GM18517 (cell line): ENCODE data around the gene RHBDD2.
A peak's percentile ranks its signal among the peaks of the same experiment; 100 is the strongest.
"Not testable (repeated sequence)": the region's sequence is repeated elsewhere in the genome, so short reads cannot be mapped to it uniquely, and the experiment has no call there.

Source experiments
- ATAC-seq: cut with Tn5 transposase; IDR thresholded peaks from one replicate; pipeline ENCODE4 v1.9.1; 2021; ENCODE audit warnings: mild to moderate bottlenecking, moderate library complexity; ENCODE audit not compliant: unreplicated experiment

RHBDD2 gene

GRCh38 chr7:75888464-75889222, 9.8 kb downstream of the RHBDD2 start:
- ATAC-seq, result no peak

GRCh38 chr7:75889223-75889825, 10.5 kb downstream of the RHBDD2 start:
- ATAC-seq, result no peak

DNA sequence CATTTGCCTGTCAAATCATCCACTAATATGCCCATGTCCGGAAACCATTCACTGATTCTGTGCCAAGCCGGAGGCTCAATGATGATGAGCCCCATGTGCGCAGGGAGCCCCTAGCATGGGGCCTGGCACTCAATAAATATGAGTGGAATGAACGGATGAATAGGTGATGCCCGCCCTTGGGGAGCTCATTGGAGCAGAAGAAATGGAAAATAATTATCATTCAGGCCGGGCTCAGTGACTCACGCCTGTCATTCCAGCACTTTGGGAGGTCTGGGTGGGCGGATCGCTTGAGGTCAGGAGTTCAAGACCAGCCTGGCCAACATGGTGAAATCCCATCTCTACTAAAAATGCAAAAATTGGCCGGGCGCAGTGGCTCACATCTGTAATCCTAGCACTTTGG, 11.0 kb downstream of the RHBDD2 start:
- no peak for ATAC-seq

- not testable (repeated sequence) for ATAC-seq
These were observed 12.4 kb downstream of the RHBDD2 start for GRCh38 chr7:75891237-75891636.

DNA sequence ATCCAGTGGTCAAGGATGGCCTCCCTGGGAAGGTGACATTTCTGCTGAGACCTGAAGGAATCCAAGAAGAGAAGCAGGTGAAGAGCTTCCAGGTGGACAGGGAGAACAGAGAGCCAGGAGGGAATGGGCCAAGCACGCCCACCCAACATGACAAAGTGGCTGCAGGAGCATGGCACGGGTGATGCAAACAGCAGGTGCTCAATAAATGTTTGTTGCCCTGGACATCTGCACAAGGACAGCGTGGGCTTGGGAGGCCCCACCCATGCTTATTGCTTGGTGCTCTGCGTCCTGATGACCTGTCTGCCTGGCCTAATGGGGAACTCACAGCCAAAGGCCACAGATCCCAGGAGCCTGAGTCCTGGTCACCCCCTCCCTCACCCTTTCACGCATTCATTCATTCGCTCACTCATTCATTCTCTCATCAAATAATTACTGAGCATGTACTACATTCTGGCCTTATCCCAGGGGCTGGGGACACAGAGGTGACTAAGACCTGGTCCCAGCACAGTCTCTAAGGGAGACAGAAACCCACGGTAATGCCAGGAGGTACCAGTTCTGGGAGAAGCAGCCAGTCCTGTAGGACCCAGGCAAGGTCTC, 13.1 kb downstream of the RHBDD2 start:
- ATAC-seq, result no peak

DNA sequence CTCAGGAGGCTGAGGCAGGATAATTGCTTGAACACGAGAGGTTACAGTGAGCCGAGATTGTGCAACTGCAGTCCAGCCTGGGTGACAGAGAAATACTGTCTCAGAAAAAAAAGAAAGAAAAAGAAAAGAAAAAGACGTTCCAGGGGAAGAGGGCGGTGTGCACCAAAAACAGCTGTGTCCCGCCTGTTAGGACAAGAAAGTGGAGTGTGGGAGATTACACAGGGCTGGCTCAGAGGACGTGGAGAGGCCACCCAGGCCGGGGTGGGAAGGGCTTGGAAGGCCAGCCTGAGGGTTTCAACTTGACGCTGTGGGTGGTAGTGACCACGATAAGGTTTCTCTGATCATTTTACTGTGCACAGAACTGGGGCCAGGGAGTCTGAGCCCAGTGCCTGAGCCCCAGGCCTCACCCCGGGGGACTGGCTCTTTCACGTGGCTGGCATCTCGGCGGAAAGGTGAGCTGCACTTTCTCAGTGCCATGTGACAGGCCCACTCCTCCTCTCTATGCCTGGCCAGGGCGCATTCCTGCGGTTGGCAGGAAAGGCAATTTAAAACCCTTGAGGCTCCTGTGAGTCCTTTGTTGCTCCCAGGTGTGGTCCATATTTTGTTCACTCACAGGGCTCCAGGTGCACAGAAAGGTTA, 13.9 kb downstream of the RHBDD2 start:
- no peak for ATAC-seq

DNA sequence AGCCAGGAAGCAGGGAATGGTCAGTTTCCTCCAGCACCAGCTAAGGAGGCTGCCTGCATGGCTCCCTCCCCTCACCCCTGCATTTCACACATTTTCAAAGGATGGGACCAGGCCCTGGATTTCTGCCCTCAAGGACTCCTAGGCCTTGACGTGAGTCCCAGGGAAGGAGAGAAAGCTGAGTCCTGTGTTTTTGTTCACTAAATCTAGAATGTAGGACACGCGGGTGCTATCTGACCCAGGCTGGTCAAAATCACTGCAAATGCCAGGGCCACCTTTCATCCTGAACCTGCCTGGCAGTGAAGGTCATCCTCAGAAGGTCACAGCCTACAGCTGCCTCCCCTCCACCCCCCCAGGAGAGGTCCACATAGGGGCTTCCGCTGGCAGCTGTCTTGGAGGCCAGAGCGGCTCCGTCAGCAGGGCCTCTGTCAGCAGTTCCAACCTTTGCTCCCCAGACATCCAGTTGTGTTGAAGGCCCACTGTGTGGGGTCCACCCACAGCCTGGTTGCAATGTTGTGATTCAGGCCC, 18.0 kb downstream of the RHBDD2 start:
- ATAC-seq, result no peak

DNA sequence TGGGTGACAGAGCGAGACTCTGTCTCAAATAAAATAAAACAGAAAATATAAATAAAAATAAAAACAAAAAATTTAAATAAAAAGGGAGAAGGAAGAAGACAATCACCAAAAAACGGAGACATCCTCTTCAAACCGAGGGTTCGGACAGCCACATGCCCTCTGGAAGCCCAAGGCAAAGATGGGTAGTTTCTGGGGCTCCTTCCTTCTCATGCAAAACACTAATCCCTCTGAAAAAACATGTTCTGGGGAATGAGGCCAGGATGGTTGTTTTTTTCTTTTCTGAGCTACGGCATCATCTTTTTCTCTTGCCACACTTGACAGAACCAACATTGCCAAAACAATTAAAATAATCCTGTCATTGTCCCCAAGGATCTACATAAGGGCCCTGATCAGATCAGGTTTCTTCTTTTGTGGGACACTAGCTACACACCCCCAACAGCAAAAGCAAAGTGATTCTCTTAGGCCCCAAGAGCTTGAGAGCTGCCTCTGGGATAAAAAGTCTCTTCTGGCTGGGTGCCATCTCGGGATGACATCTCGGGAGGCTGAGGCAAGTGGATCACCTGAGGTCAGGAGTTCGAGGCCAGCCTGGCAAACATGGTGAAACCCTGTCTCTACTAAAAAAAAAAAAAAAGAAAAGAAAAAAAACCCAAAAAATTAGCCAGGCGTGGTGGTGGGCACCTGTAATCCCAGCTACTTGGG, 21.9 kb downstream of the RHBDD2 start:
- ATAC-seq, result no peak

DNA sequence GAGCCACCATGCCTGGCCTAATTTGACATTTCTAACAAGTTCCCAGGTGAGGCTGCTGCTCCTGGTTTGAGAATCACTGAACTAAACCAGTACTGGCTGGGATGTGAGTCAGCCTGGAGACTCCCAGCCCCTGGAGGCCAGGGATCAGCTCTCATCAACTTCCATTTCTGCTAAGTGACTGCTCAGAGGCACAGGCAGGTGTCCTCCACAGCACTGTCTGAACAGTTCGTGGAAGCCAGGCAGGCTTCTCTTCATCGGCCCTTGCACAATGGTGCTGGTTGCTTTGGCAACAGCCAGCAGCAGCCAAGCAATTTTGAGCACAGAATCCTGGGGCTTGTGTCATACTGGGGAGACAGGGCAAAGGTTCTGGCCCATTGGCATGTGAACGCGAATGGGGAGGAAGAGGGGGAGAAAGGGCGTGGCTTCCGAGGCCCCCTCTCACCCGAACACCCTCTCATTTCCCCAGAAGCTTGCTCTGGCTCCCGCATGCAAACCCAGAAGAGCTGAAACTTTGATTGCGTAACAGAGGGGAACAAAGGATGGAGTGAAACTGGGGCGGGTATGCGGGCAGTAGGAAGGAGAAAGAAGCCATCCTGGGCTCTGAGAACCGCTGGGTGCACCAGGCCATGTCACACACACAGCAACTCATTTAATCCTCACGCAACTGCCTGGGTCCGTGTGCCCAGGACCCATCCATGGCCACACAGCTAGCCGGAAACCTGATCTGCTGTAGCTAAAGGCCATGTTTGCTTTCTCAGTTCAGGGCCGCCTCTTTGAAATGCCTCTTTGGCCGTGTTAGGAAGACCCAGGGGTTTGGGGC, 27.2 kb downstream of the RHBDD2 start:
- no peak for ATAC-seq

DNA sequence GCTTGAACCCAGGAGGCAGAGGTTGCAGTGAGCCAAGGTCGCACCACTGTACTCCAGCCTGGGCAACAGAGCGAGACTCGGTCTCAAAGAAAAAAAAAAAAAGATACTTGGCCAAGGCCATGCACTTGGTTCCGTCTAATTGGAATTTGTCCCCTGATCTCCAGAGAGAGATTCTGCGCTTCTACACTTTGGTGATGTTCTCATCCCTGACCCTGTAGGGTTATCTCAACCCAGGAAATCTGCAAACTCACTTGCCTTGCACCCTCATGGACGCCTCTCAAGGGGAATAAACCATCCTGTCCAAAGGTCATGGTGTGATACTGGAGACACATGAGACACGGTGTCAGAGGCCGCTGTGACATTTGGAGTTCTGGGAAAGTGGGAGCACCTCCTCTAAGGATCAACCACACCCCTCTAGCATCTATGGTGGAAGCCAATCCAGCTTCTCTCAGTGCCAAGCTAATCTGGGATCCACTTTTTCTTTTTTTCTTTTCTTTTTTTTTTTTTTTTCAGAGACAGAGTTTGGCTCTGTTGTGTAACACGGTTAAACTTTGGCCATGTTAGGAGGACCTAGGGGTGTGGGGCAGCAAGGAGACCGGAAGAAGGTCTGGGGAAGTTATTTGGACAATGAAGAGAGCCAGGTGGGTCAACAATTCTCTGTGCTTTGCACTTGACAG, 28.3 kb downstream of the RHBDD2 start:
- no peak for ATAC-seq

DNA sequence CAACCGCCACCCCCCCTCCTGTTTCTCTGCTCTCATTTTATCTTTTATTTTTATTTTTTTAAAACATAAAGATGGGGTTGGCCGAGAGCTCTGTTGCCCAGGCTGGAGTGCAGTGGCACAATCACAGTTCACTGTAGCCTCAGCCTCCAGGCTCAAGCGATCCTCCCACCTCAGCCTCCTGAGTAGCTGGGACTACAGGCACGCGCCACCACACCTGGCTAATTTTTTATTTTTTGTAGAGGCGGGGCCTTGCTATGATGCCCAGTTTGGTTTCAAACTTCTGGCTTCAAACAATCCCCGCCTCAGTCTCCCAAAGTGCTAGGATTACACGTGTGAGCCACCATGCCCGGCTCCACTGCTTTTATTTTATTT, 28.8 kb downstream of the RHBDD2 start:
- not testable (repeated sequence) for ATAC-seq

DNA sequence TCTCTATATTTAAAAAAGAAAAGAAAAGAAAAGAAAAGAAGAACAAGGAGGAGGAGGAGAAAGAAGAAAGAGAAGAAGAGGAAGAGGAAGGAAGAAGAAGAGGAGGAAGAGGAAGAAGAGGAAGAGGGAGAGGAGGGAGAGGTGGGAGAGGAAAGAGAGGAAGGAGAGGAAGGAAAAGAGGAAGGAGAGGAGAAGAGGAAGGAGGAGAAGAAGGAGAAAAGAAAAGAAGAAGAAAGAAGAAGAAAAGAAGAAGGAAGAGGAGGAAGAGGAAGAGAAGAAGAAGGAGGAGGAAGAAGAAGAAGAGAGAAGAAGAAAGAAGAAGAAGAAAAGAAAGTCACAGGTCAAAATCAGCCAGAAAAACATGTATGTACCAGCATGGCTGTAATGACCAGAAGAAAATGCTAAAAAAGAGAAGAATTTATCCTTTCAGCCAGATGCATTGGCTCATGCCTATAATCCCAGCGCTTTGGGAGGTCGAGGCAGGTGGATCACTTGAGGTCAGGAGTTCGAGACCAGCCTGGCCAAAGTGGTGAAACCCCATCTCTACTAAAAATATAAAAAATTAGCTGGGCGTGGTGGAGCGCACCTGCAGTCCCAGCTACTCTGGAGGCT, 30.8 kb downstream of the RHBDD2 start:
- no peak for ATAC-seq

GRCh38 chr7:75911186-75911585, 32.4 kb downstream of the RHBDD2 start:
- ATAC-seq, result not testable (repeated sequence)

DNA sequence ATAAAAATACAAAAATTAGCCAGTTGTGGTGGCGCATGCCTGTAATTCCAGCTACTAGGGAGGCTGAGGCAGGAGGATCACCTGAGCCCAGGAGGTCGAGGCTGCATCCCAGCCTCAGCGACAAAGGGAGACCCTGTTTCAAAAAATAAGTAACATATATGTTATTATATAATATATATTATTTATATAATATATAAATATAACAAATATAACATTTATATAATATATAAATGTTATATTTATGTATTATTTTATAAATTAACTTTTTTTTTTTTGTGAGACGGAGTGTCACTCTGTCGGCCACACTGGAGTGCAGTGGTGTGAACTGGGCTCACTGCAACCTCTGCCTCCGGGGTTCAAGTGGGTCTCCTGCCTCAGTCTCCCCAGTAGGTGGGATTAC, 34.6 kb downstream of the RHBDD2 start:
- no peak for ATAC-seq

DNA sequence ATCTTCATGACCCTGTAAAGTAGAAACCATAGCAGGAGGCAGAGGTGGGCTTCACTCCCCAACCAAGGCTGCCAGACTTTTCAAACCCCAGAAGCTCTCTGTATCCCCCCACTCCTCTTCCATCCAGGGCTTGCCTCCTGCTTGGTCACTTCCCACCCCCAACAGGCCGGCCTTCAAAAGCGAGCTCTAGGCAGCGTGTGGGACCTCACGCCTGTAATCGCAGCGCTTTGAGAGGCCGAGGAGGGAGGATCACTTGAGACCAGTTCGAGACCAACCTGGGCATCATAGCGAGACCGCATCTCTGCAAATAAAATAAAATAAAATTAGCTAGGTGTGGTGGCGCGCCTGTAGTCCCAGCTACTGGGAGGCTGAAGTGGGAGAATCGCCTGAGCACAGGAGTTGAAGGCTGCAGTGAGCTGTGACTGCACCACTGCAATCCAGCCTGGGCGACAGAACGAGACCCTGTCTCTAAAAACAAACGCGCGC, 35.4 kb downstream of the RHBDD2 start:
- no peak for ATAC-seq

- peak; percentile 86 for ATAC-seq
These were observed 36.0 kb downstream of the RHBDD2 start, which contains the start of gene POR for GRCh38 chr7:75914655-75915415. TSS of gene POR (plus strand) at chr7:75915155. CDS start at chr7:75954002, 38,847 bp downstream.

DNA sequence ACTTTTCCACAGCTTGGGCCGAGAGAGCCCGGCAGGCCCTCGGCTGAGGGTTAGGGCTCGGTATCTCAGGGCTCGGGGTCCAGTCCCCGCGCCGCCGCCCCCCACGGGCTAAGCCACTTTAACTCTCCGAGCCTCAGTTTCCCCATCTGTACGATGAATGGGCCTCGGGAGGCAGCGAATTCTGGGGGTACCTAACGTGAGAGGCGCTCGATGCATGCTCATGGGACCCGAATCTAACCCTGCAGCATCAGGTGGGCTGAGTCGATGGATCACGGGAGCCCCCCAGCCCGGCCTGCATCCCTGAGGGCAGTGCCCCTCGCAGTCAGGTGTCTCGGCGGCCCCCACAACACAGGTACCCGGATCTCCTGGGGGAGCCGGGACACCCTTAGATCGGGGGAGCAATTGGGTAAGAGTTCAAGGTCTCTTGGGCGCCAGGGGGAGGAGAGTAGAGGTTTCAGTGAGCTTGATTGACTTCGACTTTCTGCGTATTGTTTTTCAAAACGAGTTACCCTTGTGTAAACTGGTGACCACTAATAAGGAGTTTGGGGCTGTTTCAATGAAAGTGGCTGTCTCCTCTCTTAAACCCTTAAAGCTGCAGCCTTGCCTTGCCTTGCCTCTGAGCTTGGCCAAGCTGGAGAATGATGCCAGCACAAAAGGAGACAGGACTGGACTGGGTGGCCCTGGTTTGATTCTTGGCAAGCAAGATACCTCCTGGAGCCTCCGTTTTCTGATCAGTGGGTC, 36.8 kb downstream of the RHBDD2 start:
- no peak for ATAC-seq
